B cell (primary cell): ENCODE results near the gene MID1. TPM values are rescaled to one million over a fixed set of nuclear protein-coding genes. Genes with fewer than 3 reads are reported as not detected.

Source experiments
- ATAC-seq: fragments of 200-7000 bp; cut with Tn5 transposase; one replicate; pipeline ENCODE4 v1.10.0; 2021; ENCODE audit warnings: low read depth, mild to moderate bottlenecking, moderate number of reproducible peaks, moderate library complexity
- CTCF ChIA-PET: fragments of 350-600 bp; sonication (Branson Sonifier 250); formaldehyde crosslinking; loops from one replicate; lab custom pipeline; 2021; ENCODE audit warnings: antibody characterized with exemption, inconsistent platforms; lab: Charles Lee
- POLR2A ChIA-PET: fragments of 350-600 bp; sonication (Branson Sonifier 250); formaldehyde crosslinking; loops from one replicate; lab custom pipeline; 2021; ENCODE audit warnings: antibody characterized with exemption; lab: Charles Lee
- DNase-seq: peaks from one replicate; pipeline ENCODE4 v3.0.0; 2013
- H2AFZ ChIP-seq: 2 replicates; pipeline ENCODE4 v1.6.1; 2012; ENCODE audit warnings: mild to moderate bottlenecking, low read depth, low read length; ENCODE audit not compliant: insufficient read depth, poor library complexity, severe bottlenecking
- H3K27ac ChIP-seq, 2 donors: 1 replicate in 1 of 2; 2 replicates in 1 of 2; pipeline ENCODE4 v1.5.1; 2012 to 2013; ENCODE audit warnings: low read length in 2 of 2, mild to moderate bottlenecking in 2 of 2, moderate library complexity in 1 of 2
- H3K27me3 ChIP-seq, 4 experiments: fragments of 200-600 bp in 1 of 4; sonication (generic) in 1 of 4; replicated peaks in 1 of 4; 1 replicate in 2 of 4; 2 replicates in 2 of 4; pipeline versions ENCODE4 v1.6.1 to v1.7.0; 2013 to 2016; ENCODE audit warnings: low read length in 3 of 4, mild to moderate bottlenecking in 2 of 4, mixed read lengths in 1 of 4, moderate library complexity in 1 of 4; ENCODE audit not compliant: insufficient read depth in 4 of 4, control insufficient read depth in 3 of 4; ENCODE audit errors: control extremely low read depth in 1 of 4
- H3K36me3 ChIP-seq, 2 experiments: replicated peaks in 1 of 2; 1 replicate in 1 of 2; 2 replicates in 1 of 2; pipeline versions ENCODE4 v1.6.1 to v1.7.1; 2013; ENCODE audit warnings: low read length in 1 of 2; ENCODE audit not compliant: insufficient read depth in 2 of 2, control insufficient read depth in 1 of 2; ENCODE audit errors: control extremely low read depth in 1 of 2, extremely low read depth in 1 of 2
- H3K4me1 ChIP-seq, 2 donors: fragments of 200-600 bp in 1 of 2; sonication (generic) in 1 of 2; 1 replicate in 1 of 2; 2 replicates in 1 of 2; pipeline versions ENCODE4 v1.5.1 to v1.6.1; 2013 to 2017; ENCODE audit warnings: low read length in 2 of 2; ENCODE audit not compliant: control insufficient read depth in 2 of 2, insufficient read depth in 2 of 2
- H3K4me2 ChIP-seq: replicated peaks from 2 replicates; pipeline ENCODE3; 2012; ENCODE audit warnings: mild to moderate bottlenecking, low read depth, low read length; ENCODE audit not compliant: poor library complexity, severe bottlenecking
- H3K4me3 ChIP-seq, 5 experiments: fragments of 200-600 bp in 1 of 5; sonication (generic) in 1 of 5; 1 replicate in 3 of 5; 2 replicates in 2 of 5; pipeline versions ENCODE4 v1.5.1 to v1.7.0; 2011 to 2016; ENCODE audit warnings: low read length in 4 of 5, mild to moderate bottlenecking in 4 of 5, low read depth in 2 of 5, control low read depth in 1 of 5, moderate library complexity in 1 of 5; ENCODE audit not compliant: insufficient read depth in 1 of 5; ENCODE audit errors: control extremely low read depth in 1 of 5, extremely low read depth in 1 of 5
- H3K79me2 ChIP-seq: fragments of 200-600 bp; sonication (generic); one replicate; pipeline ENCODE4 v1.6.0; 2016; ENCODE audit warnings: low read length; ENCODE audit not compliant: control insufficient read depth, insufficient read depth
- H3K9ac ChIP-seq: fragments of 200-600 bp; sonication (generic); 2 replicates; pipeline ENCODE4 v1.6.1; 2017; ENCODE audit warnings: mild to moderate bottlenecking, low read length, moderate library complexity
- H3K9me3 ChIP-seq, 3 donors: one replicate each; pipeline versions ENCODE4 v1.6.1 to v1.7.1; 2013; ENCODE audit warnings: low read length in 2 of 3; ENCODE audit not compliant: control insufficient read depth in 2 of 3, insufficient read depth in 1 of 3; ENCODE audit errors: control extremely low read depth in 1 of 3
- H4K20me1 ChIP-seq: 2 replicates; pipeline ENCODE4 v1.6.0; 2012; ENCODE audit warnings: mild to moderate bottlenecking, low read length; ENCODE audit not compliant: insufficient read depth, control insufficient read depth, poor library complexity, severe bottlenecking
- H3K27ac Mint-ChIP-seq: one replicate; pipeline ENCODE4 v1.8.0; 2021; ENCODE audit warnings: mixed read lengths
- H3K27me3 Mint-ChIP-seq: one replicate; pipeline ENCODE4 v1.8.0; 2021; ENCODE audit warnings: mixed read lengths
- H3K4me1 Mint-ChIP-seq: one replicate; pipeline ENCODE4 v1.8.0; 2021; ENCODE audit warnings: mixed read lengths
- H3K4me3 Mint-ChIP-seq: one replicate; pipeline ENCODE4 v1.8.0; 2021; ENCODE audit warnings: mixed read lengths
- H3K9me3 Mint-ChIP-seq: one replicate; pipeline ENCODE4 v1.8.0; 2022; ENCODE audit warnings: mixed read lengths; ENCODE audit not compliant: insufficient read depth
- EZH2 ChIP-seq: IDR thresholded peaks from 2 replicates; pipeline ENCODE4 v1.6.1; 2012; ENCODE audit warnings: borderline replicate concordance, low read depth, mild to moderate bottlenecking, moderate library complexity, low read length; ENCODE audit not compliant: insufficient read depth, poor library complexity, severe bottlenecking
- WGBS: methylation state at CpG from one replicate; pipeline ENCODE4 v1.1.5; 2013; ENCODE audit warnings: missing lambda C conversion rate; ENCODE audit not compliant: insufficient coverage; 5-methylcytosine and 5-hydroxymethylcytosine counted together
- intact Hi-C: fragments of 100-400 bp; cut with micrococcal nuclease; formaldehyde crosslinking; loops from one replicate; pipeline ENCODE4 v1.10.0; 2022
- polyA plus RNA-seq: library from polyadenylated mRNA; depleted of rRNA; stranded (reverse); fragments of >200 nt; gene quantifications from 2 replicates; pipeline ENCODE4 v1.2.3, GENCODE V29; 2012
- total RNA-seq, 2 donors: library from RNA; stranded (reverse); fragments of 120-200 nt in 1 of 2; gene quantifications; 1 replicate in 1 of 2; 2 replicates in 1 of 2; pipeline versions ENCODE4 v1.2.3 to v1.2.4, GENCODE V29; 2013 to 2022
- TF ChIP-seq, protein P1 (sequence below): fragments of 200-600 bp; IDR thresholded peaks from one replicate; pipeline ENCODE4 v1.8.0; 2022; ENCODE audit warnings: antibody characterized with exemption, mild to moderate bottlenecking

Gene MID1
- total and polyA plus RNA-seq, 2 donors (not counting 1 experiment from before 2014, with no cell fraction given) = 0.15 to 0.44 TPM

DNA sequence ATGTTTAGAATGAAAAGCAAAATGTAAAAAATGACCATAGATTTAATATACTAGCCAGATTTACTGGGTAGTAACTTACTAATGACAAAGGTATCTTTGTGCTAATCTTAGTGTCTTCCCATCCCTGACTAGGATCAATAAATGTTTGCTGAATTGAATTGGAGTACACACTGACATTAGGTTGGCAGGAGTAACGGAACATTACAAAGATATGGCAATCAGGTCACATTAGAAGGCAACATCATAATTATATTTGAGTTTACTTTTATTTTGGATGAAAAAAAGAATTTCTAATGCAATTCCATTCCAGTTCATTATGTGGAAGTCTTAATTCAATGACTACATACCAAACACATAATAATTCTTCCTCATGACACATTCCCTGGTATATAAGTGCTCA lies 77.8 kb downstream of the MID1 start:
- Histone ChIP-seq H3K4me2 (no peak overlapping the region), H3K79me2 (no peaks in the 10 kb centered on the region), H3K4me3 (no peak overlapping the region), H3K9ac (no peak overlapping the region), H3K9me3 (no peaks in the 10 kb centered on the region), H3K27ac (no peak overlapping the region), H3K36me3 (no peaks in the 10 kb centered on the region), H3K27me3 (no peaks in the 10 kb centered on the region), H4K20me1 (no peaks in the 10 kb centered on the region), H3K4me1 (no peaks in the 10 kb centered on the region), H2AFZ (no peak overlapping the region)
- ChIA-PET CTCF (no interaction called here), POLR2A (no interaction called here)
- TF ChIP-seq EZH2 = no peak
- TF ChIP-seq, protein P1, sequence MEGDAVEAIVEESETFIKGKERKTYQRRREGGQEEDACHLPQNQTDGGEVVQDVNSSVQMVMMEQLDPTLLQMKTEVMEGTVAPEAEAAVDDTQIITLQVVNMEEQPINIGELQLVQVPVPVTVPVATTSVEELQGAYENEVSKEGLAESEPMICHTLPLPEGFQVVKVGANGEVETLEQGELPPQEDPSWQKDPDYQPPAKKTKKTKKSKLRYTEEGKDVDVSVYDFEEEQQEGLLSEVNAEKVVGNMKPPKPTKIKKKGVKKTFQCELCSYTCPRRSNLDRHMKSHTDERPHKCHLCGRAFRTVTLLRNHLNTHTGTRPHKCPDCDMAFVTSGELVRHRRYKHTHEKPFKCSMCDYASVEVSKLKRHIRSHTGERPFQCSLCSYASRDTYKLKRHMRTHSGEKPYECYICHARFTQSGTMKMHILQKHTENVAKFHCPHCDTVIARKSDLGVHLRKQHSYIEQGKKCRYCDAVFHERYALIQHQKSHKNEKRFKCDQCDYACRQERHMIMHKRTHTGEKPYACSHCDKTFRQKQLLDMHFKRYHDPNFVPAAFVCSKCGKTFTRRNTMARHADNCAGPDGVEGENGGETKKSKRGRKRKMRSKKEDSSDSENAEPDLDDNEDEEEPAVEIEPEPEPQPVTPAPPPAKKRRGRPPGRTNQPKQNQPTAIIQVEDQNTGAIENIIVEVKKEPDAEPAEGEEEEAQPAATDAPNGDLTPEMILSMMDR = no peak
- intact Hi-C loops = no loop called here
- ATAC-seq (no peak), DNase-seq (no peak)
- Mint-ChIP-seq H3K27ac (no peak overlapping the region), H3K4me1 (no peaks in the 10 kb centered on the region), H3K9me3 (no peaks in the 10 kb centered on the region), H3K27me3 (peaks cover 6% of the 10 kb centered on the region), H3K4me3 (no peak overlapping the region)
- no CpG with 5 or more reads among the region's 1 CpG for WGBS

DNA sequence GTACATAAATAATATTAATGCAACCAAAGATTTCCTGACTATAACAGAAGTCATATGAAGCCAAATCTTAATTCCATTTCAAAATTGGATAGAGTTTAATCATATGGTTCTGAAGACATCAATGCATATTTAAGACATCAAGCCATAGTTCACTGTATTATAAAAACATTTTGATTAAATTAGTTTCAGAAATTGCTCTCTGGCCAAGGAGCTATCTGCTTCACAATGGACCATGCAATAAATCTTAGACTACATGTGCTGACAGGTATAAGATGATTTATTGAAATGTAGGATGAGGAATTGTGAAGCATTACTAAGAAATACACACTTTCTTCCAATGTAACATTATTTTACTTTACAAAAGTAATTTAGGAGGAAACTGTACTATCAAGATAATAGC lies 81.6 kb downstream of the MID1 start:
- H3K4me3 ChIP-seq = no peak overlapping the region
- no peaks in the 10 kb centered on the region for H3K4me1 Mint-ChIP-seq
- CTCF ChIA-PET = no interaction called here
- H3K4me1 ChIP-seq = no peaks in the 10 kb centered on the region
- H3K27me3 ChIP-seq = no peaks in the 10 kb centered on the region
- H3K9me3 Mint-ChIP-seq = no peaks in the 10 kb centered on the region
- H2AFZ ChIP-seq = no peak overlapping the region
- POLR2A ChIA-PET = no interaction called here
- H3K4me3 Mint-ChIP-seq = no peak overlapping the region
- ATAC-seq = no peak
- H3K9ac ChIP-seq = no peak overlapping the region
- DNase-seq = no peak
- no peak overlapping the region for H3K27ac Mint-ChIP-seq
- no peak overlapping the region for H3K4me2 ChIP-seq
- H3K27me3 Mint-ChIP-seq = no peaks in the 10 kb centered on the region
- no peaks in the 10 kb centered on the region for H3K79me2 ChIP-seq
- H3K36me3 ChIP-seq = no peaks in the 10 kb centered on the region
- H3K27ac ChIP-seq = no peak overlapping the region
- intact Hi-C loops = no loop called here
- H4K20me1 ChIP-seq = no peaks in the 10 kb centered on the region
- no peak for TF ChIP-seq EZH2
- TF ChIP-seq, protein P1 = no peak
- no peaks in the 10 kb centered on the region for H3K9me3 ChIP-seq
